Activated naive CD8-positive, alpha-beta T cell treated with anti-CD3 and anti-CD28 coated beads, Interleukin-2, amount 10 ng/mL, durations not matched to agents 7 days and 5 days (primary cell): Measurements from ENCODE around the gene GYS1. TPM values are rescaled to one million over a fixed set of nuclear protein-coding genes. Genes with fewer than 3 reads are reported as not detected.
A peak's percentile ranks its signal among the peaks of the same experiment; 100 is the strongest.

Experiments
- ATAC-seq: fragments of 150-1000 bp; cut with Tn5 transposase; one replicate; pipeline ENCODE4 v1.10.0; 2021; ENCODE audit warnings: low read depth, moderate library complexity
- POLR2A ChIA-PET: fragments of 350-600 bp; sonication (Branson Sonifier 250); formaldehyde crosslinking; loops from one replicate; lab custom pipeline; 2021; ENCODE audit warnings: antibody characterized with exemption; lab: Charles Lee
- DNase-seq: peaks from one replicate; pipeline ENCODE4 v3.0.0; 2021
- H3K27ac Mint-ChIP-seq: one replicate; pipeline ENCODE4 v1.8.0; 2022; ENCODE audit warnings: mild to moderate bottlenecking, mixed read lengths
- H3K27me3 Mint-ChIP-seq: one replicate; pipeline ENCODE4 v1.8.0; 2022; ENCODE audit warnings: mild to moderate bottlenecking, moderate library complexity, mixed read lengths
- H3K36me3 Mint-ChIP-seq: one replicate; pipeline ENCODE4 v1.8.0; 2021; ENCODE audit warnings: mild to moderate bottlenecking, mixed read lengths
- H3K4me1 Mint-ChIP-seq: one replicate; pipeline ENCODE4 v1.8.0; 2021; ENCODE audit warnings: mixed read lengths
- H3K4me3 Mint-ChIP-seq: one replicate; pipeline ENCODE4 v1.8.0; 2022; ENCODE audit warnings: mild to moderate bottlenecking, moderate library complexity, mixed read lengths
- H3K9me3 Mint-ChIP-seq: one replicate; pipeline ENCODE4 v1.8.0; 2021; ENCODE audit warnings: mixed read lengths
- total RNA-seq, 2 experiments: library from RNA; stranded (reverse); gene quantifications; one replicate each; pipeline ENCODE4 v1.2.3, GENCODE V29; 2021

The GYS1 gene
- total RNA-seq, 2 experiments from 2014 or later: 58.0 to 63.1 TPM

DNA sequence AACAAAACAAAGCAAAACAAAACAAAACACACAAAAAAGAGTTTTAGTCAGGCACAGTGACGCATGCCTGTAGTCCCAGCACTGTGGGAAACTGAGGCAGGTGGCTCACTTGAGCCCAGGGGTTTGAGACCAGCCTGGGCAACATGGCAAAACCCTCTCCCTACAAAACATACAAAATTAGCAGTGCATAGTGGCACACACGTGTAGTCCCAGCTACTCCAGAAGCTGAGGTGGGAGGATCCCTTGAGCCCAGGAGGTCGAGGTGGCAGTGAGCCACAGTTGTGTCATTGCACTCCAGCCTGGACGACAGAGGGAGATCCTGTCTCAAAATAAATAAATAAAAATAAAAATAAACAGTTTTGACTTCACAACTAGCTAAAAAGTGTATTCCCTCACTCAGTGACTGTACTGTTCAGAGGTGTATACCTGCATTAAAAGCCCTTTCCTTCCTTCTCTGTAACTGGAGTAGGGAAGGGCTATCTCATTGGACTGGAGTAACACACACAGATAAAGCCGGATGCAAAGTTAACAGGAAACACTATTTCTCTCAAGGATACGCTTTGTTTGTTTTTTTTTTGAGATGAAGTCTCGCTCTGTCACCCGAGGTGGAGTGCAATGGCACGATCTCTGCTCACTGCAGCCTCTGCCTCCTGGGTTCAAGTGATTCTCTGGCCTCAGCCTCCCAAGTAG lies 42.1 kb downstream of the GYS1 start:
- Mint-ChIP-seq H3K27me3 (peaks cover 3% of the 10 kb centered on the region), H3K36me3 (peaks cover 8% of the 10 kb centered on the region), H3K9me3 (peaks cover 8% of the 10 kb centered on the region), H3K4me3 (no peak overlapping the region), H3K27ac (no peak overlapping the region), H3K4me1 (peaks cover 8% of the 10 kb centered on the region)
- DNase-seq (no peak), ATAC-seq (no peak)
- POLR2A ChIA-PET: interaction anchor here (0.6 kb wide), 1 partner anchor 67 kb away, joined by 3 read pairs; no protein-coding TSS in a partner anchor

DNA sequence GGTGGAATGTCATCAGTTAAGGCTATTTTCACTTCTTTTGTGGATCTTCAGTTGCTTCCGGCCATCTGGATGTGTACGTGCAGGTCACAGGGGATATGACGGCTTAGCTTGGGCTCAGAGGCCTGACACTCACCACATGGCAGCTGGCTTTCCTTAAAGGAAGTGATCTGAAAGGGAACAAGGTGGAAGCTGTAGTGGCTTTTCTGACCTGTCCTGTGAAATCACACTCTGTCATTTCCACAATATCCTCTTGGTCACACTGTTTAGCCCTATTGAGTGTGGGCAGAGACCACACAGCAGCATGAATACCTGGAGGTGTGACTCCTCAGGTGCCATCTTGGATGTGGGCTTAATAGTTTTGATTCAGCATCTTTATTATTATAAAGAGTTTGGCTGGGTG lies 43.0 kb downstream of the GYS1 start:
- Mint-ChIP-seq H3K4me3 (no peak overlapping the region), H3K4me1 (peaks cover 3% of the 10 kb centered on the region), H3K27me3 (peaks cover 3% of the 10 kb centered on the region), H3K27ac (no peak overlapping the region), H3K36me3 (peaks cover under 1% of the 10 kb centered on the region), H3K9me3 (peaks cover 8% of the 10 kb centered on the region)
- ATAC-seq (no peak), DNase-seq (no peak)
- POLR2A ChIA-PET: interaction anchor here (1.4 kb wide), 1 partner anchor 78 kb away, joined by 5 read pairs; the partner anchor contains the start of gene PPP1R15A

DNA sequence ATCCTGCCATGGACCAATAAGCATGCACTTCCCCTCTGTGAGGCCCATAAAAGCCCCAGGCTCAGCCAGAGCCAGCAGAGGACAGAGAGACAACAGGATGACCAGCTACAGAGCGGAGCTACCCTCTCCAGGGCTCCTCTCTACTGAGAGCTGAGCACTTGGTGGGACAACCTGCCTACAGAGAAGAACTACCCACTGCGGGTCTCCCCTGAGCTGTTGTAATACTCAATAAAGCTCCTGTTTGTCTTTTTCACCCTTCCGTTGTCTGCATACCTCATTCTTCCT lies 45.9 kb downstream of the GYS1 start:
- no peak overlapping the region for H3K27ac Mint-ChIP-seq
- peaks cover 4% of the 10 kb centered on the region for H3K27me3 Mint-ChIP-seq
- no peak overlapping the region for H3K4me3 Mint-ChIP-seq
- POLR2A ChIA-PET: no interaction called here
- peaks cover 2% of the 10 kb centered on the region for H3K36me3 Mint-ChIP-seq
- ATAC-seq (no peak), DNase-seq (no peak)
- H3K4me1 Mint-ChIP-seq: no peaks in the 10 kb centered on the region
- peaks cover 8% of the 10 kb centered on the region for H3K9me3 Mint-ChIP-seq

DNA sequence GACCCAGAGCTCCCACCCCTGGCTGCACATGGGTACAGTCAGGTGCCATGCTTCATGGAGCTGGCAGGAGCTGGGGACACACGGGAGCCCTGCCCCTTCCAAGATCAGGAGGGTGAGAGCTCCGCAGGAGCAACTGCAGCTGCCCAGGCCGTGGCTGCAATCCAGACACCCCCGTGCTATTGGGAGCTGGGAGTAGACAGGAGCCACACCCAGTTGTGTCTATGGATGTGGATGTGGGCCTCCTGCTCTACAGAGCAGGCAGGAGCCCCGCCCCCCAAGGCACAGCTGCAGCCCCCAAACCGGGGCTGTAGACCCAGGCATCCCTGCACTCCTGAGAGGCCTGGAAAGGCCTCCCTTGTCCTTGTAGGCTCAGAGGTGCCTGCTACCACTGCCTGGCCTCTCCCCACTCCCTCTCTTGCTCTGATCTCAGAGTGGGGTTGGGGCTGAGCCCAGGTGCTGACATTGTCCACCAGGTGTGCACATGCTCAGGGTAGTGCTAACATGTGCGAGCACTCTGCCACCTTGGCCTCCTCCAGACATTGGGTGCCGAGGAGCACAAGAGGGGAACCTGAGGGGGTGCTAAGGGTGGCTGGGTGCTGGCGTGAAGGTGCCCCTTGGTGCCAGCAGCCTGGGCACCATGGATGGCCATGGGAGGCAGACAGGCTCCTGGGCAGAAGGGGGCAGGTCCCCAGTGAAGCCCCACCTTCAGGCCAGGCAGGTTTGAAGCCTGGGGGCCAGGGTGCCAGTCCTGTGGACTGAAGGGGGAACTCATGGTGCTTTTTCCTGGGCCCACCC lies 46.4 kb downstream of the GYS1 start:
- DNase-seq (no peak), ATAC-seq (no peak)
- Mint-ChIP-seq H3K9me3 (peaks cover 8% of the 10 kb centered on the region), H3K36me3 (peaks cover 2% of the 10 kb centered on the region), H3K27ac (no peak overlapping the region), H3K4me1 (no peaks in the 10 kb centered on the region), H3K27me3 (peaks cover 4% of the 10 kb centered on the region), H3K4me3 (no peak overlapping the region)
- POLR2A ChIA-PET: no interaction called here

DNA sequence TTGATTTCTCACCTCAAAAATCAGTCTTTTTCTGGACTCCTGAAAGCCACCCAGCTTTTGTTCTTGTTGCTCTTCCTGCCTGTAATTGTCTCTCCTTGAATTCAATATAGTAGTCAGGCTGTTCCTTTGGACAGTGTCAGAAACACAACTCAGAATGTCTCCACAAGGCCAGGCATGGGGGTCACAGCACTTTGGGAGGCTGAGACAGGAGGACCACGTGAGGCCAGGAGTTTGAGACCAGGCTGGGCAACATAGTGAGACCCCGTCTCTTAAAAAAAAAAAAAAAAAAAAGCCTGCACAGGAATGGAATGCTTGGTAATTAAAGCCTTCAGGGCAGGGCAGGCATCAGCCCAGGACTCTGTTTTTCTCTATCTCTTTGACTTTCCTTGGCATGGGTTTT lies 47.3 kb downstream of the GYS1 start:
- Mint-ChIP-seq H3K27me3 (peaks cover 4% of the 10 kb centered on the region), H3K9me3 (peaks cover 11% of the 10 kb centered on the region), H3K4me1 (no peaks in the 10 kb centered on the region), H3K27ac (no peak overlapping the region), H3K36me3 (peaks cover 2% of the 10 kb centered on the region), H3K4me3 (no peak overlapping the region)
- ATAC-seq (no peak), DNase-seq (no peak)
- POLR2A ChIA-PET: no interaction called here

DNA sequence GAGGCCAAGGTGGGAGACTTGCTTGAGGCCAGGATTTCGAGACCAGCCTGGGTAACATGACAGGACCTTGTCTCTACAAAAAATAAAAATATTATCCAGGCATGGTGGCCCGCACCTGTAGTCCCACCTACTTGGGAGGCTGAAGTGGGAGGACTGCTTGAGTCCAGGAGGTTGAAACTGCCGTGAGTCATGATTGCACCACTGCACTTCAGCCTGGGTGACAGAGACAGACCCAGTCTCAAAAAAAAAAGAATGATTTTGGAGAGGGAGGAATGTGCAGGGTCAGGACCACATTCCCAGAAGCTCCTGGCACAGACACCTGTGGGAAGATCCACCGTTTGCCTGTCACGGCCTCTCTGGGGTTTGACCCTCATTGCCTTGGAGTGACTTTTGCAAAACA lies 47.7 kb downstream of the GYS1 start:
- H3K36me3 Mint-ChIP-seq: peaks cover 3% of the 10 kb centered on the region
- no peak overlapping the region for H3K4me3 Mint-ChIP-seq
- POLR2A ChIA-PET: no interaction called here
- peaks cover 11% of the 10 kb centered on the region for H3K9me3 Mint-ChIP-seq
- ATAC-seq: no peak
- no peak overlapping the region for H3K27ac Mint-ChIP-seq
- no peaks in the 10 kb centered on the region for H3K4me1 Mint-ChIP-seq
- no peak for DNase-seq
- H3K27me3 Mint-ChIP-seq: peaks cover 4% of the 10 kb centered on the region

DNA sequence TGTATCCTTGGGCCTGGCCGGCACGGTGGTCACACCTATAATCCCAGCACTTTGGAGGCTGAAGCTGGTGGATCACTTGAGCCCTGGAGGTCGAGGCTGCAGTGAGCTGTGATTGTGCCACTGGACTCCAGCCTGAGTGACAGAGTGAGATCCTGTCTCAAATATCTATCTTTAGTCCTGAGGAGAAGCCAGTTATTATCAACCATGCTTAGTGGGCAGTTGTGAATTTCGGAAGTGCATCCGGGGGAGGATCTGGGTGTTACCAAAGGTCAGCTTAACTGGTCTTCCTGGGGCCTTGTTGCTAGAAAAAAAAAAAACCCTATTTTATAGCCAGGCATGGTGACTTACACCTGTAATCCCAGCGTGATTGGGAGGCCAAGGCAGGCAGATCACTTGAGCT lies 50.0 kb downstream of the GYS1 start:
- Mint-ChIP-seq H3K27me3 (peaks cover 2% of the 10 kb centered on the region), H3K4me1 (no peaks in the 10 kb centered on the region), H3K36me3 (peaks cover 8% of the 10 kb centered on the region), H3K4me3 (no peak overlapping the region), H3K27ac (no peak overlapping the region), H3K9me3 (peaks cover 4% of the 10 kb centered on the region)
- no peak for DNase-seq
- no peak for ATAC-seq
- POLR2A ChIA-PET: no interaction called here

DNA sequence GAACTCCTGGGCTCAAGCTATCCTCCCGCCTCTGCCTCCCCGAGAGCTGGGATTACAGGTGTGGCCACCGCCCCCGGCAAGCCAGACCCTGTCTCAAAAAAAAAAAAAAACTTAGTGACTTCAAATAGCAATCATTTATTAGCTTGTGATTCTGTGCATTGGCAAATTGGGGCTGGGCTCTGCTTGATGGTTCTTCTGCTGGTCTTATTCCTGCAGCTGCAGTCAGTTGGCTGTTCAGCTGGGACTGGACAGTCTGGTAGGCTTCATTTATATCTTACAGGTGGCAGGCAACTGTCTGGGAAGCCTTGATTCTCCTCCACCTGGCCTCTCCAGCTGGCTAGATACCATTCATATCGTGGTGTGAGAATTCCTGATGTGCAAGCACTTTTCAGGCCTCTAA lies 52.2 kb downstream of the GYS1 start:
- Mint-ChIP-seq H3K4me1 (no peaks in the 10 kb centered on the region), H3K27ac (no peak overlapping the region), H3K4me3 (no peak overlapping the region), H3K36me3 (peaks cover 8% of the 10 kb centered on the region), H3K27me3 (peaks cover 2% of the 10 kb centered on the region), H3K9me3 (peaks cover 3% of the 10 kb centered on the region)
- DNase-seq (no peak), ATAC-seq (no peak)
- POLR2A ChIA-PET: interaction anchor here (0.6 to 1.0 kb wide), 2 partner anchors 15 to 19 kb away, joined by 3 read pairs; no protein-coding TSS in a partner anchor

DNA sequence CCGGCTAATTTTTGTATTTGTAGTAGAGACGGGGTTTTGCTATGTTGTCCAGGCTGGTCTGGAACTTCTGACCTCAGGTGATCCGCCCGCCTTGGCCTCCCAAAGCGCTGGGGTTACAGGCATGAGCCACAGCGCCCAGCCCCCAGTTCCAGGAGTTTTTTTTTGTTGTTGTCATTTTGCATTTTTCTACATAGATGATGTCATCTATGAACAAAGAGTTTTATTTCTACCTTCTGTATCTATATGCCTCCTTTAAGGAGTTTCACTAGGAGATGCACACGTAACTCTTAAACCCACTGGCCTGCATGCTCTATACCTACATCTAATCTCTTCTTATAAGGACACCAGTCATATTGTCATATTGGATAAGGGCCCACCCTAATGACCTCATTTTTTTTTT lies 54.9 kb downstream of the GYS1 start:
- DNase-seq: no peak
- POLR2A ChIA-PET: no interaction called here
- Mint-ChIP-seq H3K9me3 (peaks cover 3% of the 10 kb centered on the region), H3K27me3 (peaks cover under 1% of the 10 kb centered on the region), H3K4me3 (no peak overlapping the region), H3K36me3 (peaks cover 8% of the 10 kb centered on the region), H3K27ac (no peak overlapping the region), H3K4me1 (peaks cover 4% of the 10 kb centered on the region)
- no peak for ATAC-seq

DNA sequence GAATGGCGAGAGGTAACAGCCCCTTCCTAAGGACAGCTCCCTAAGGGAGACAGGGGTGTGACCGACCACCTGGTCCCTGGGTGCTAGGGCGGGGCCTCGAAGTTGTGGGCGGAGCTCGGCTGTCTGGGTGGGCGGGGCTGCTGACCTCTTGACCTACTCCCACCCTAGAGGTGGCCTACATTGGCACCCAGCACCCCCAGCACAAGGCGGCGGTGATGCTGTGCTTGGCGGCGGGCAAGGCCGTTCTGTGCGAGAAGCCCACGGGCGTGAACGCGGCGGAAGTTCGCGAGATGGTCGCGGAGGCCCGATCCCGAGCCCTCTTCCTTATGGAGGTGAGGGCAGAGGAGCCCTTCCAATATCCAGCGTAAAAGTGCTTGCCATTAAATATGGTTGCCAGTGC lies 57.2 kb downstream of the GYS1 start:
- peaks cover 7% of the 10 kb centered on the region for H3K27me3 Mint-ChIP-seq
- no peak for DNase-seq
- H3K4me1 Mint-ChIP-seq: peaks cover 6% of the 10 kb centered on the region
- no peak overlapping the region for H3K4me3 Mint-ChIP-seq
- H3K9me3 Mint-ChIP-seq: peaks cover under 1% of the 10 kb centered on the region
- POLR2A ChIA-PET: interaction anchor here (1.2 kb wide), 1 partner anchor 10 kb away, joined by 3 read pairs; no protein-coding TSS in a partner anchor
- H3K27ac Mint-ChIP-seq: no peak overlapping the region
- no peak for ATAC-seq
- H3K36me3 Mint-ChIP-seq: peaks cover 7% of the 10 kb centered on the region

DNA sequence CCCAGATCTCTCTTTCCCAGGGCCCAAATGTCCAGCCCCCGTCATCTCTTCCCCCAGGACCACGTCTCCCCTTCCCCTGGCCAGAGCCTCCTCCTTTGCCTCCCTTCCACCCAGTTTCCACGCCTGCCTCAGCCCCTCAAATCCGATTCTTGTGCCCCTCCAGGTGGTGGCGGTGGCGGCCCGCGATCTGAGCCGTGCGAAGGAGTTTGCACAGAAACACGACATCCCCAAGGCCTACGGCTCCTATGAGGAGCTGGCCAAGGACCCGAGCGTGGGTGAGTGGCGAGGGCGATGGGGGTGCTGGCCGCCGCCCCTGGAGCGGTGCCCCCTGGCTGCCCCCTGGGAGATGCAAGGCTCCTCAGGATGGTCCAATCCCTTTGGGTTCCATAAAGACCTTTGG lies 58.3 kb downstream of the GYS1 start:
- no peak for ATAC-seq
- peaks cover 5% of the 10 kb centered on the region for H3K36me3 Mint-ChIP-seq
- H3K4me1 Mint-ChIP-seq: peaks cover 6% of the 10 kb centered on the region
- no peak for DNase-seq
- peak overlapping the region; percentile 8 for H3K4me3 Mint-ChIP-seq
- no peaks in the 10 kb centered on the region for H3K9me3 Mint-ChIP-seq
- H3K27me3 Mint-ChIP-seq: peaks cover 8% of the 10 kb centered on the region
- POLR2A ChIA-PET: interaction anchor here (0.8 to 1.0 kb wide), 2 partner anchors 10 to 18 kb away, joined by 3 to 4 read pairs; no protein-coding TSS in a partner anchor
- H3K27ac Mint-ChIP-seq: no peak overlapping the region

DNA sequence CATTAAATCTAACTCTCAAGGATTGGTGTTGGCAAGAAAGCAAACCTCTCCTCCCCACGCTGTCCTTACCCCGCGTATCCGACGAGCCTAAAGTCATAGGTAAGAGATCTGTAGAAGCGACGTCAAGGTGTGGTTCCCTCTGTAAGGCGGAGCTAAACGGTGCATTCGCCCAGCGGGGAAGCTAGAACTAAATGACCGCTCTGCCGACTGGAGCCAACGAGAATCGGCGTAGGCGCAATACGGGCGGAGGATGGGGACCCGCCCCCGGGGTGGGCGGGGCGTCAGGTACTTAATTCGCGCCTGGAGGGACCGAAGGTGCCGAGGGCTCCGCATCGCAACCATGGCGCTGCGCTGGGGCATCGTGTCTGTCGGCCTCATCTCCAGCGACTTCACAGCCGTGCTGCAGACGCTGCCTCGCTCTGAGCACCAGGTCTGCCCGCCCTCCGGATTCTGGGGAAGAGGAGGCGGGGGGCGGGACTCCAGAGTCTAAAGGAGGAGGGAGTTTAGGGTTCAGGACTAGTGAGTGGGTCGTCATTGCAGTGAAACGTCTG lies 59.7 kb downstream of the GYS1 start, which contains the start of gene DHDH:
DHDH (plus strand) TSS at position 318 of the 551 bp plus-strand sequence; CDS start at position 341, 23 bp downstream.
- H3K4me3 Mint-ChIP-seq: peak within 1 kb of the TSS; percentile 87
- POLR2A ChIA-PET: interaction anchor here (0.5 to 1.3 kb wide), 7 partner anchors 14 to 37 kb away, joined by 4 to 8 read pairs (median 5); partner anchors contain the start of genes BAX, FTL and NUCB1
- H3K27ac Mint-ChIP-seq: peak within 1 kb of the TSS; percentile 73
- no peaks in the 10 kb centered on the region for H3K9me3 Mint-ChIP-seq
- DNase-seq (peak; percentile 90), ATAC-seq (peak; percentile 97)
- H3K36me3 Mint-ChIP-seq: no peaks in the 10 kb centered on the region
- H3K4me1 Mint-ChIP-seq: peaks cover 6% of the 10 kb centered on the region
- H3K27me3 Mint-ChIP-seq: peaks cover 9% of the 10 kb centered on the region

DNA sequence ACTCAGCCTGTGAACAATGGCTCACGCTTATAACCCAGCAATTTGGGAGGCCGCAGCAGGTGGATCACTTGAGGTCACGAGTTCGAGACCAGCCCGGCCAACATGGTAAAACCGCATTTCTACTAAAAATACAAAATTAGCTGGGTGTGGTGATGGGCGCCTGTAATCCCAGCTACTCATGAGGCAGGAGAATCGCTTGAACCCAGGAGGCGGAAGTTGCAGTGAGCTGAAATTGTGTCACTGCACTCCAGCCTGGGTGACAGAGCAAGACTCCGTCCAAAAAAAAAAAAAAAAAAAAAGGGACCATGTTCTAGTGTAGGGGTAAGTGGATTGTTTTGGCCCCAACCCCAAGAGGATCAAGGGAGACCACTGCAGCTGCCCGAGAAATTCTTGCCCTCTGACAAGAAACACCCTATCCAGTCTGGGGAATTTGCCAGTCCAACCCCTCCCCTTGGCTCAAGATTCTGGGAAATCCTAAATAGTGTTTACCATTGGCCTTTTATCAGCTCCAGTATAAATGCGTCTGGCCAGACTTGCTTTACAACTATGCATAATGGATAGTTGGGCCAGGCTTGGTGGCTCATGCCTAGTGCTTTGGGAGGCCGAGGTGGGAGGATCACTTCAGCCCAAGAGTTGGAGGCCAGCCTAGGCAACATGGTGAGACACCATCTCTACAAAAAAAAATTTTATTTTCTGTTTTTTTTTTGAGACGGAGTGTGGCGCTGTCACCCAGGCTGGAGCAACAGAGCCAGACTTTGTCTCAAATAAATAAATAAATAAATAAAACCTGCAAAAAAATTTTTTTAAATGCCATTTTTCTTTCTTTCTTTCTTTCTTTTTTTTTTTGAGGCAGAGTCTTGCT lies 64.7 kb downstream of the GYS1 start:
- Mint-ChIP-seq H3K36me3 (peaks cover 3% of the 10 kb centered on the region), H3K4me3 (no peak overlapping the region), H3K27me3 (peaks cover 9% of the 10 kb centered on the region), H3K9me3 (no peaks in the 10 kb centered on the region), H3K4me1 (peaks cover 8% of the 10 kb centered on the region), H3K27ac (no peak overlapping the region)
- DNase-seq (no peak), ATAC-seq (no peak)
- POLR2A ChIA-PET: no interaction called here
